ENCODE results near the gene ECPAS. TPM values are rescaled to one million over a fixed set of nuclear protein-coding genes. Genes with fewer than 3 reads are reported as not detected.
"Not testable (repeated sequence)": the region's sequence is repeated elsewhere in the genome, so short reads cannot be mapped to it uniquely, and the experiment has no call there.

The ECPAS gene
- total RNA-seq, 1 experiment from 2014 or later = 116 TPM

DNA sequence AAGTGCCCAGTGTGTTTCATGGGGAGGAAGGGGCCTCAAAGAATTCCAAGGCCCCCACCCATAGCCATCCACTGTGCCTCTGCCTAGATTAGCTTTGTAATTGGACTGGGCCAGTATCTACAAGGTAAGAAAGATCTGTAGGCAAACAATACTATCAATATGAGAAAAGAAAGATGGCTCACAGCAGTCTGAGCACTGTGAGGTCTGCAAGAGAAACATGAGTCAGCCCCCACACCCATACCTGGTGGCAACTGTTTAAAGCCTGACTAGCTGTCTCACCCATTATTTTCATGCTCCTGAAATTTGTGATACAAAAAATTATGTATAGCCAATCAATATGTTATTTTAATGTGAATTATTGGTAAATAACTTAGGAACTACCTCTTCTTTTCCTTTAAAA lies 30.8 kb upstream of the ECPAS start:
- TF ChIP-seq, protein P1, sequence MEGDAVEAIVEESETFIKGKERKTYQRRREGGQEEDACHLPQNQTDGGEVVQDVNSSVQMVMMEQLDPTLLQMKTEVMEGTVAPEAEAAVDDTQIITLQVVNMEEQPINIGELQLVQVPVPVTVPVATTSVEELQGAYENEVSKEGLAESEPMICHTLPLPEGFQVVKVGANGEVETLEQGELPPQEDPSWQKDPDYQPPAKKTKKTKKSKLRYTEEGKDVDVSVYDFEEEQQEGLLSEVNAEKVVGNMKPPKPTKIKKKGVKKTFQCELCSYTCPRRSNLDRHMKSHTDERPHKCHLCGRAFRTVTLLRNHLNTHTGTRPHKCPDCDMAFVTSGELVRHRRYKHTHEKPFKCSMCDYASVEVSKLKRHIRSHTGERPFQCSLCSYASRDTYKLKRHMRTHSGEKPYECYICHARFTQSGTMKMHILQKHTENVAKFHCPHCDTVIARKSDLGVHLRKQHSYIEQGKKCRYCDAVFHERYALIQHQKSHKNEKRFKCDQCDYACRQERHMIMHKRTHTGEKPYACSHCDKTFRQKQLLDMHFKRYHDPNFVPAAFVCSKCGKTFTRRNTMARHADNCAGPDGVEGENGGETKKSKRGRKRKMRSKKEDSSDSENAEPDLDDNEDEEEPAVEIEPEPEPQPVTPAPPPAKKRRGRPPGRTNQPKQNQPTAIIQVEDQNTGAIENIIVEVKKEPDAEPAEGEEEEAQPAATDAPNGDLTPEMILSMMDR (conservative IDR thresholded peaks at IDR 0.05; ENCODE audit: low read depth, low read length) = no peak
- TF ChIP-seq EZH2 (IDR thresholded peaks at IDR 0.05; ENCODE audit: borderline replicate concordance, low read depth, low read length, poor library complexity, severe bottlenecking) = no peak
- ChIA-PET POLR2A (ENCODE audit: low non-redundant PET) (no interaction called here), CTCF (no interaction called here)
- intact Hi-C loops (cut with micrococcal nuclease; ENCODE audit: unreplicated experiment) = no loop called here
- no peak for DNase-seq (ENCODE audit: low spot score)
- no TSS peak for BruUV-seq (replicated peaks)
- Histone ChIP-seq H3K27ac (ENCODE audit: low read depth, low read length, poor library complexity, severe bottlenecking) (no peak overlapping the region), H3K36me3 (ENCODE audit: insufficient read depth, low read length, poor library complexity, severe bottlenecking) (no peaks in the 10 kb centered on the region), H3K4me1 (ENCODE audit: insufficient read depth, low read length, poor library complexity, severe bottlenecking) (no peaks in the 10 kb centered on the region), H3K9me3 (ENCODE audit: low read depth, low read length, poor library complexity, severe bottlenecking) (no peaks in the 10 kb centered on the region), H3K27me3 (replicated peaks; ENCODE audit: insufficient read depth, low read depth, low read length, poor library complexity) (no peaks in the 10 kb centered on the region), H3K4me3 (ENCODE audit: low read depth, low read length, poor library complexity, severe bottlenecking) (no peak overlapping the region)

DNA sequence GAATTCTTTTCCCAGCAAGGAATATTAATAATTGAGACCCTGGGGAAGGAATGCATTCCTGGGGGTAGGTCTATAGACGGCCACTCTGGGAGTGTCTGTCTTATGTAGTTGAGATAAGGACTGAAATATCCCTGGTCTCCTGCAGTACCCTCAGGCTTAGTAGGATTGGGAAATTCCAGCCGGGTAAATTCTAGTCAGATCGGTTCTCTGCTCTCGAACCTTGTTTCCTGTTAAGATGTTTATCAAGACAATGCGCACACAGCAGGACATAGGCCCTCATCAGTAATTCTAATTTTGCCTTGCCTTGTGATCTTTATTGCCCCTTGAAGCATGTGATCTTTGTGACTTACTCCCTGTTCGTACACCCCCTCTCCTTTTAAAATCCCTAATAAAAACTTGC lies 27.4 kb upstream of the ECPAS start:
- H3K27me3 ChIP-seq (replicated peaks; ENCODE audit: insufficient read depth, low read depth, low read length, poor library complexity); H3K4me1 ChIP-seq (ENCODE audit: insufficient read depth, low read length, poor library complexity, severe bottlenecking); H3K9me3 ChIP-seq (ENCODE audit: low read depth, low read length, poor library complexity, severe bottlenecking); CTCF ChIA-PET; H3K27ac ChIP-seq (ENCODE audit: low read depth, low read length, poor library complexity, severe bottlenecking); POLR2A ChIA-PET (ENCODE audit: low non-redundant PET); intact Hi-C loops (cut with micrococcal nuclease; ENCODE audit: unreplicated experiment); H3K4me3 ChIP-seq (ENCODE audit: low read depth, low read length, poor library complexity, severe bottlenecking); H3K36me3 ChIP-seq (ENCODE audit: insufficient read depth, low read length, poor library complexity, severe bottlenecking); BruUV-seq (replicated peaks): not testable (repeated sequence)
- DNase-seq (ENCODE audit: low spot score) = peak; percentile 6

DNA sequence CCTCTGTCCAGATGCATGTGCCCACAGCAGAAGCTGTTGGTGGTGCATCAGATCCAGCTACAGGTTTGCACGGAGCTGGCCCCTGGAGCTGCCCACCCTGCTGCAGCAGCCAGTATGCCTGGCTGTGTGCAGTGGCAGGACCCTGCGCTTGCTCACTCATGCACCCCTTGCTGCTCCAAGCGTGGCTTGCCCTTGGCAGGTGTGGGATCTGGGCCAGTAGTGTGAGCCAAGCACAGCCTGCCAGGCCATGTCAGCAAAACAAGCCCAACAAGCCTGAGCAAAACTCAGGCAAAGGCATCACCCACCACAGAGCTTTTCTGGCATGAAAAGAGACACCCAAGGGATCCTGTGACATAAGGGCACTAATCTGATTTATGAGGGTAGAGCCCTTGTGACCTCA lies 18.3 kb upstream of the ECPAS start:
- TF ChIP-seq, protein P1 (conservative IDR thresholded peaks at IDR 0.05; ENCODE audit: low read depth, low read length) = no peak
- no peak for TF ChIP-seq EZH2 (IDR thresholded peaks at IDR 0.05; ENCODE audit: borderline replicate concordance, low read depth, low read length, poor library complexity, severe bottlenecking)
- Histone ChIP-seq H3K36me3 (ENCODE audit: insufficient read depth, low read length, poor library complexity, severe bottlenecking) (no peaks in the 10 kb centered on the region), H3K4me3 (ENCODE audit: low read depth, low read length, poor library complexity, severe bottlenecking) (no peak overlapping the region), H3K9me3 (ENCODE audit: low read depth, low read length, poor library complexity, severe bottlenecking) (no peaks in the 10 kb centered on the region), H3K4me1 (ENCODE audit: insufficient read depth, low read length, poor library complexity, severe bottlenecking) (no peaks in the 10 kb centered on the region), H3K27ac (ENCODE audit: low read depth, low read length, poor library complexity, severe bottlenecking) (no peak overlapping the region), H3K27me3 (replicated peaks; ENCODE audit: insufficient read depth, low read depth, low read length, poor library complexity) (no peaks in the 10 kb centered on the region)
- no peak for DNase-seq (ENCODE audit: low spot score)
- ChIA-PET CTCF (no interaction called here), POLR2A (ENCODE audit: low non-redundant PET) (no interaction called here)
- intact Hi-C loops (cut with micrococcal nuclease; ENCODE audit: unreplicated experiment) = no loop called here
- BruUV-seq (replicated peaks) = no TSS peak

DNA sequence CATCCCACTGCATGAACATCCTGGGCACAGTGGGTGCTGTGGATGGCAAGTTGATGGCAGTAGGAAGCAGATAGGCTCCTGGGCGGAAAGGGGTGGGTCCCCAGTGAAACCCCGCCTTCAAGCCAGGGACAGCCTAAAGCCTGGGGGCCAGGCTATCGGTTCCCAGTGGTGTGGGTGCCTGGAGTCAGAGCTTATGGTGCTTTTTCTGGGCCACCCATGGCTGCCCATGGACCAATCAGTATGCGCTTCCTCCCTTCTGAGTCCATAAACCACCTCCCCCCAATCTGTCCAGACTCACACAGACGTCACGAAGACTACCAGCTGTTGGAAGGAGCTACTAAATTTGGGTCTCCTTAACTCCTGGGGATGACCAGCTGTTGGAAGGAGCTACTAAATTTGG lies 17.5 kb upstream of the ECPAS start:
- Histone ChIP-seq H3K27me3 (replicated peaks; ENCODE audit: insufficient read depth, low read depth, low read length, poor library complexity) (no peaks in the 10 kb centered on the region), H3K36me3 (ENCODE audit: insufficient read depth, low read length, poor library complexity, severe bottlenecking) (no peaks in the 10 kb centered on the region), H3K27ac (ENCODE audit: low read depth, low read length, poor library complexity, severe bottlenecking) (no peak overlapping the region), H3K4me1 (ENCODE audit: insufficient read depth, low read length, poor library complexity, severe bottlenecking) (no peaks in the 10 kb centered on the region), H3K4me3 (ENCODE audit: low read depth, low read length, poor library complexity, severe bottlenecking) (no peak overlapping the region), H3K9me3 (ENCODE audit: low read depth, low read length, poor library complexity, severe bottlenecking) (no peaks in the 10 kb centered on the region)
- intact Hi-C loops (cut with micrococcal nuclease; ENCODE audit: unreplicated experiment) = no loop called here
- CTCF ChIA-PET = no interaction called here
- TF ChIP-seq, protein P1 (conservative IDR thresholded peaks at IDR 0.05; ENCODE audit: low read depth, low read length) = no peak
- TF ChIP-seq EZH2 (IDR thresholded peaks at IDR 0.05; ENCODE audit: borderline replicate concordance, low read depth, low read length, poor library complexity, severe bottlenecking) = no peak
- DNase-seq (ENCODE audit: low spot score) = no peak
- POLR2A ChIA-PET (ENCODE audit: low non-redundant PET) = no interaction called here
- no TSS peak for BruUV-seq (replicated peaks)

Data from A673 (cell line).